ENCODE data around the gene ZSCAN25.

DNA sequence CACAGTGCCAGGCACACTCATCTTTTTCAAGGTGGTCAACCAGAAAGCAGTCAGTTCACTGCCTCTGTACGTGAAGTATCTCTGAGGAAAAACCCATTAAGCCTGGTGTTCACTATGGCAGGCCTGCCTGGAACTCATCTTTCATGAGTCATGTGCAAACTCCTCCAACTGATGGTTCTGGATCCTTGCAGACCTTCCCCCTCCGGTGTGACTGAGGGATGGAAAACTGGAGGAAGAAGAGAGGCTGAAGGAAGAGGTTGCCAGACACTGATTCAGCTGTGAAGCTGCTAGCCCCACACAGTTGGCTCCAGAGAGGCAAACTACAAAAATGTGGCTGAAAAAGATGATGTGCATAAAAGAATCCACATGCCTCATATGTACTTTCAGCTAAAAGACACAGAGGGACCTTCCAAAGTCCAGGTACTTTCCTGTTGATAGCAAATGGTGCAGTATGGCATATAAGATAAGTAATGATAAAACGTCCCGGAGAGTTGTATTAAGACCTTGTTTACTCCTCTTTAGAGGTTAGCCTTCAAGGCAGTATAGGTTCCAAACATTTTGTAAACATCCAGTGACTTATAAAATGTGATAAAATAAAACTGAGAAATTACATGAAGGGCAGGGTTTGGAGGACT is 60.4 kb downstream of the ZSCAN25 start:
- TF ChIP-seq POLR2A (IDR thresholded peaks at IDR 0.05) (no peak), EP300 (IDR thresholded peaks at IDR 0.05) (no peak), POLR2AphosphoS5 (IDR thresholded peaks at IDR 0.05) (no peak)
- TF ChIP-seq, protein P1, sequence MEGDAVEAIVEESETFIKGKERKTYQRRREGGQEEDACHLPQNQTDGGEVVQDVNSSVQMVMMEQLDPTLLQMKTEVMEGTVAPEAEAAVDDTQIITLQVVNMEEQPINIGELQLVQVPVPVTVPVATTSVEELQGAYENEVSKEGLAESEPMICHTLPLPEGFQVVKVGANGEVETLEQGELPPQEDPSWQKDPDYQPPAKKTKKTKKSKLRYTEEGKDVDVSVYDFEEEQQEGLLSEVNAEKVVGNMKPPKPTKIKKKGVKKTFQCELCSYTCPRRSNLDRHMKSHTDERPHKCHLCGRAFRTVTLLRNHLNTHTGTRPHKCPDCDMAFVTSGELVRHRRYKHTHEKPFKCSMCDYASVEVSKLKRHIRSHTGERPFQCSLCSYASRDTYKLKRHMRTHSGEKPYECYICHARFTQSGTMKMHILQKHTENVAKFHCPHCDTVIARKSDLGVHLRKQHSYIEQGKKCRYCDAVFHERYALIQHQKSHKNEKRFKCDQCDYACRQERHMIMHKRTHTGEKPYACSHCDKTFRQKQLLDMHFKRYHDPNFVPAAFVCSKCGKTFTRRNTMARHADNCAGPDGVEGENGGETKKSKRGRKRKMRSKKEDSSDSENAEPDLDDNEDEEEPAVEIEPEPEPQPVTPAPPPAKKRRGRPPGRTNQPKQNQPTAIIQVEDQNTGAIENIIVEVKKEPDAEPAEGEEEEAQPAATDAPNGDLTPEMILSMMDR (IDR thresholded peaks at IDR 0.05) = no peak
